ENCODE measurements around the gene CHD9. TPM values are rescaled to one million over a fixed set of nuclear protein-coding genes. Genes with fewer than 3 reads are reported as not detected.

The CHD9 gene
- polyA plus RNA-seq, 3 donors, result 15.8 to 26.1 (median 22.5) TPM

DNA sequence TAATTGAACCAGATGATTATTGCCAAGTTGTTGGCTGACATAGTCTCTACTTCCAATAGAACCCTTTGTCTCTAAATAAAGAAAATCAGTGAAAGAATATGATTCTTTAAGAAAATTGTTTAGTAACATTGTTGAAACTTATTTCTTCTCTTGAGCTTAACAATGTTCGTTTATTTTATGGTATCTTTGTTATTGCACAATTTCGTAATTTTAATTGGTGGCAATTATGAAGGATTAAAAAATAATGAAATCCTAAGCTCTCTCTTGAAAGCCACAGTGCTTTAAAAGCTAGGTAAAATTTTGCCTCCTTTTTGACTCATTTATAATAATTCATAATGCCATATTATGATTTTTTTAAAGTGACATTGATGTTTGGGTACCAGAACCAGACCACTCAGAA lies 230.4 kb downstream of the CHD9 start:
- Histone ChIP-seq H3K4me3 (replicated peaks in 1 of 3; ENCODE audit: low read depth in 2 of 3, low read length in 3 of 3) (no peak overlapping the region), H3K79me2 (ENCODE audit: insufficient read depth, low read length) (no peaks in the 10 kb centered on the region), H3K4me2 (replicated peaks; ENCODE audit: extremely low read depth, low read length, poor library complexity, severe bottlenecking) (no peak overlapping the region), H3K4me1 (ENCODE audit: control insufficient read depth in 1 of 2, insufficient read depth in 2 of 2, low read length in 2 of 2) (no peaks in the 10 kb centered on the region), H3K27me3 (ENCODE audit: control insufficient read depth in 2 of 2, insufficient read depth in 2 of 2, low read length in 2 of 2) (no peaks in the 10 kb centered on the region), H3K9me3 (replicated peaks in 1 of 2; ENCODE audit: control insufficient read depth in 1 of 2, insufficient read depth in 1 of 2, low read length in 2 of 2) (no peaks in the 10 kb centered on the region), H4K20me1 (ENCODE audit: insufficient read depth, low read length) (no peaks in the 10 kb centered on the region), H3K27ac (ENCODE audit: low read depth in 1 of 2, low read length in 2 of 2) (no peak overlapping the region), H3K36me3 (replicated peaks in 1 of 2; ENCODE audit: control insufficient read depth in 1 of 2, insufficient read depth in 2 of 2, low read length in 2 of 2) (peaks cover 75 to 96% of the 10 kb centered on the region in 2 donors), H2AFZ (ENCODE audit: insufficient read depth, low read depth, low read length, poor library complexity, severe bottlenecking) (no peak overlapping the region), H3K9ac (ENCODE audit: insufficient read depth, low read length, poor library complexity, severe bottlenecking) (no peak overlapping the region)
- no CpG with 5 or more reads among the region's 2 CpGs for WGBS (ENCODE audit: insufficient coverage)
- no peaks in the 10 kb centered on the region for H3K27me3 Mint-ChIP-seq (ENCODE audit: low read depth in 3 of 3)
- peaks cover 42 to 52% of the 10 kb centered on the region in 2 donors for H3K36me3 Mint-ChIP-seq
- DNase-seq, result no peak
- H3K4me3 Mint-ChIP-seq, result no peak overlapping the region
- TF ChIP-seq, protein P1, sequence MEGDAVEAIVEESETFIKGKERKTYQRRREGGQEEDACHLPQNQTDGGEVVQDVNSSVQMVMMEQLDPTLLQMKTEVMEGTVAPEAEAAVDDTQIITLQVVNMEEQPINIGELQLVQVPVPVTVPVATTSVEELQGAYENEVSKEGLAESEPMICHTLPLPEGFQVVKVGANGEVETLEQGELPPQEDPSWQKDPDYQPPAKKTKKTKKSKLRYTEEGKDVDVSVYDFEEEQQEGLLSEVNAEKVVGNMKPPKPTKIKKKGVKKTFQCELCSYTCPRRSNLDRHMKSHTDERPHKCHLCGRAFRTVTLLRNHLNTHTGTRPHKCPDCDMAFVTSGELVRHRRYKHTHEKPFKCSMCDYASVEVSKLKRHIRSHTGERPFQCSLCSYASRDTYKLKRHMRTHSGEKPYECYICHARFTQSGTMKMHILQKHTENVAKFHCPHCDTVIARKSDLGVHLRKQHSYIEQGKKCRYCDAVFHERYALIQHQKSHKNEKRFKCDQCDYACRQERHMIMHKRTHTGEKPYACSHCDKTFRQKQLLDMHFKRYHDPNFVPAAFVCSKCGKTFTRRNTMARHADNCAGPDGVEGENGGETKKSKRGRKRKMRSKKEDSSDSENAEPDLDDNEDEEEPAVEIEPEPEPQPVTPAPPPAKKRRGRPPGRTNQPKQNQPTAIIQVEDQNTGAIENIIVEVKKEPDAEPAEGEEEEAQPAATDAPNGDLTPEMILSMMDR (IDR thresholded peaks at IDR 0.05), result no peak
- intact Hi-C loops (cut with micrococcal nuclease), result no loop called here
- no peaks in the 10 kb centered on the region for H3K9me3 Mint-ChIP-seq
- no peak overlapping the region for H3K27ac Mint-ChIP-seq
- H3K4me1 Mint-ChIP-seq, result no peaks in the 10 kb centered on the region

DNA sequence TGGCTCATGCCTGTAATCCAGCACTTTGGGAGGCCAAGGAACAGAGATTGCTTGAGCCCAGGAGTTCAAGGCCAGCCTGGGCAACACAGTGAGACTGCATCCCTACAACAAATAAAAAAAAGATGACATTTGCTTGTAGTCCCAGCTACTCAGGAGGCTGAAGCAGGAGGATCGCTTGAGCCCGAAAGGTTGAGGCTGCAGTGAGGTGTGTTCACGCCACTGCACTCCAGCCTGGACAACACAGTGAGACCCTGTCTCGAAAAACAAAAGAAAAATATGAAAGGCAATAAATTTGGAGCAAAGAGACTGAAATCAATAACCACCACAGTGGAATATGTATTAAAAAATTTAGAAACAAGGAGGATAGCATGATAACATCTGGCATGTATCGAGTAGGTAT lies 235.7 kb downstream of the CHD9 start:
- Mint-ChIP-seq H3K36me3 (peaks cover 88 to 97% of the 10 kb centered on the region in 2 donors), H3K27ac (peak overlapping the region in 2 of 7 donors; percentile 66 to 77), H3K9me3 (no peaks in the 10 kb centered on the region), H3K27me3 (ENCODE audit: low read depth in 3 of 3) (peaks cover 0 to 2% (median 0%) of the 10 kb centered on the region in 3 donors), H3K4me3 (no peak overlapping the region), H3K4me1 (no peaks in the 10 kb centered on the region)
- no peak overlapping the region for H2AFZ ChIP-seq (ENCODE audit: insufficient read depth, low read depth, low read length, poor library complexity, severe bottlenecking)
- H4K20me1 ChIP-seq (ENCODE audit: insufficient read depth, low read length), result no peaks in the 10 kb centered on the region
- H3K79me2 ChIP-seq (ENCODE audit: insufficient read depth, low read length), result no peaks in the 10 kb centered on the region
- no peak overlapping the region for H3K4me3 ChIP-seq (replicated peaks in 1 of 3; ENCODE audit: low read depth in 2 of 3, low read length in 3 of 3)
- WGBS (ENCODE audit: insufficient coverage), result 100% methylated on average over 1 of the region's 5 CpGs
- H3K4me1 ChIP-seq (ENCODE audit: control insufficient read depth in 1 of 2, insufficient read depth in 2 of 2, low read length in 2 of 2), result no peaks in the 10 kb centered on the region
- no peaks in the 10 kb centered on the region for H3K27me3 ChIP-seq (ENCODE audit: control insufficient read depth in 2 of 2, insufficient read depth in 2 of 2, low read length in 2 of 2)
- H3K36me3 ChIP-seq (replicated peaks in 1 of 2; ENCODE audit: control insufficient read depth in 1 of 2, insufficient read depth in 2 of 2, low read length in 2 of 2), result peaks cover 96 to 100% of the 10 kb centered on the region in 2 donors
- H3K4me2 ChIP-seq (replicated peaks; ENCODE audit: extremely low read depth, low read length, poor library complexity, severe bottlenecking), result no peak overlapping the region
- no peak overlapping the region for H3K27ac ChIP-seq (ENCODE audit: low read depth in 1 of 2, low read length in 2 of 2)
- no peaks in the 10 kb centered on the region for H3K9me3 ChIP-seq (replicated peaks in 1 of 2; ENCODE audit: control insufficient read depth in 1 of 2, insufficient read depth in 1 of 2, low read length in 2 of 2)
- no peak for DNase-seq
- no peak overlapping the region for H3K9ac ChIP-seq (ENCODE audit: insufficient read depth, low read length, poor library complexity, severe bottlenecking)
- intact Hi-C loops (cut with micrococcal nuclease), result no loop called here
- TF ChIP-seq, protein P1 (IDR thresholded peaks at IDR 0.05), result no peak
